ENCODE data around the gene CRCP.
"Not testable (repeated sequence)": the region's sequence is repeated elsewhere in the genome, so short reads cannot be mapped to it uniquely, and the experiment has no call there.

The CRCP gene

GRCh38 chr7:66108410-66108809 is 6.2 kb upstream of the CRCP start:
- not testable (repeated sequence) for DNase-seq (ENCODE audit: low spot score)

GRCh38 chr7:66110856-66111255 is 3.8 kb upstream of the CRCP start:
- DNase-seq (ENCODE audit: low spot score) = peak; percentile 74

GRCh38 chr7:66116680-66117420 is 2.2 kb downstream of the CRCP start:
- DNase-seq (ENCODE audit: low spot score) = not testable (repeated sequence)

GRCh38 chr7:66118603-66119002 is 4.0 kb downstream of the CRCP start:
- DNase-seq (ENCODE audit: low spot score) = no peak

- DNase-seq (ENCODE audit: low spot score) = no peak
Observed at GRCh38 chr7:66119245-66119850, 4.7 kb downstream of the CRCP start.

GRCh38 chr7:66123175-66123528 is 8.5 kb downstream of the CRCP start:
- DNase-seq (ENCODE audit: low spot score) = no peak

- DNase-seq (ENCODE audit: low spot score) = not testable (repeated sequence)
Observed at GRCh38 chr7:66124569-66124861, 9.9 kb downstream of the CRCP start.

GRCh38 chr7:66125052-66125694 is 10.5 kb downstream of the CRCP start:
- no peak for DNase-seq (ENCODE audit: low spot score)

- DNase-seq (ENCODE audit: low spot score) = not testable (repeated sequence)
Observed at GRCh38 chr7:66125781-66126352, 11.2 kb downstream of the CRCP start.

GRCh38 chr7:66127172-66127571 is 12.5 kb downstream of the CRCP start:
- DNase-seq (ENCODE audit: low spot score) = not testable (repeated sequence)

- DNase-seq (ENCODE audit: low spot score) = no peak
Observed at GRCh38 chr7:66138994-66139752, 24.5 kb downstream of the CRCP start.

GRCh38 chr7:66140924-66141323 is 26.3 kb downstream of the CRCP start:
- DNase-seq (ENCODE audit: low spot score) = peak; percentile 50

GRCh38 chr7:66142334-66142733 is 27.7 kb downstream of the CRCP start:
- DNase-seq (ENCODE audit: low spot score) = no peak

GRCh38 chr7:66142996-66143395 is 28.3 kb downstream of the CRCP start:
- DNase-seq (ENCODE audit: low spot score) = no peak

- DNase-seq (ENCODE audit: low spot score) = no peak
Observed at GRCh38 chr7:66143876-66144332, 29.3 kb downstream of the CRCP start.

- no peak for DNase-seq (ENCODE audit: low spot score)
Observed at GRCh38 chr7:66145400-66146104, 30.9 kb downstream of the CRCP start.

- DNase-seq (ENCODE audit: low spot score) = no peak
Observed at GRCh38 chr7:66146701-66147100, 32.1 kb downstream of the CRCP start.

- not testable (repeated sequence) for DNase-seq (ENCODE audit: low spot score)
Observed at GRCh38 chr7:66147657-66148056, 33.0 kb downstream of the CRCP start.

- DNase-seq (ENCODE audit: low spot score) = peak; percentile 50
Observed at GRCh38 chr7:66150471-66150870, 35.8 kb downstream of the CRCP start.

- peak; percentile 61 for DNase-seq (ENCODE audit: low spot score)
Observed at GRCh38 chr7:66152371-66153191, 37.9 kb downstream of the CRCP start.

- DNase-seq (ENCODE audit: low spot score) = no peak
Observed at GRCh38 chr7:66153691-66154090, 39.0 kb downstream of the CRCP start.

Measured in hepatic stellate cell (primary cell).